ENCODE results near the gene EPB41L5. TPM values are rescaled to one million over a fixed set of nuclear protein-coding genes. Genes with fewer than 3 reads are reported as not detected.

EPB41L5 gene
- total RNA-seq, 1 experiment from 2014 or later: 34.9 TPM

- TF ChIP-seq FOXJ3 (CRISPR knock-in tag; IDR thresholded peaks at IDR 0.05; ENCODE audit: borderline replicate concordance) (no peak), CREM (CRISPR knock-in tag; IDR thresholded peaks at IDR 0.05) (no peak), TCF7 (CRISPR knock-in tag; IDR thresholded peaks at IDR 0.05; ENCODE audit: low read depth) (no peak), ATF6 (CRISPR knock-in tag; IDR thresholded peaks at IDR 0.05) (no peak)
These were observed 212.7 kb downstream of the EPB41L5 start (continued) for GRCh38 chr2:120225549-120226065.

GRCh38 chr2:120226316-120226715 is 213.4 kb downstream of the EPB41L5 start:
- no peak for TF ChIP-seq E2F4 (CRISPR knock-in tag; IDR thresholded peaks at IDR 0.05; ENCODE audit: borderline replicate concordance, low read depth)
- TF ChIP-seq MLX (CRISPR knock-in tag; IDR thresholded peaks at IDR 0.05): no peak
- no peak for TF ChIP-seq GRHL2 (CRISPR knock-in tag; IDR thresholded peaks at IDR 0.05; ENCODE audit: insufficient replicate concordance, severe bottlenecking)
- peaks cover 11% of the 10 kb centered on the region for H3K9me3 Mint-ChIP-seq
- peaks cover 53% of the 10 kb centered on the region for H3K27me3 Mint-ChIP-seq (ENCODE audit: low read depth)
- ATAC-seq (no peak), DNase-seq (ENCODE audit: low spot score) (no peak)
- no peak overlapping the region for H3K27ac Mint-ChIP-seq
- peaks cover 13% of the 10 kb centered on the region for H3K36me3 Mint-ChIP-seq
- ChIA-PET POLR2A (no interaction called here), CTCF (no interaction called here)
- H3K4me3 Mint-ChIP-seq: no peak overlapping the region
- H3K4me1 Mint-ChIP-seq: peaks cover 11% of the 10 kb centered on the region

GRCh38 chr2:120227111-120227991 is 214.5 kb downstream of the EPB41L5 start:
- no peak overlapping the region for H3K27ac Mint-ChIP-seq
- ATAC-seq: no peak
- no peak overlapping the region for H3K4me3 Mint-ChIP-seq
- POLR2A ChIA-PET: interaction anchor here (1.2 kb wide), 1 partner anchor 25 kb away, joined by 3 read pairs; the partner anchor contains the start of gene RALB
- CTCF ChIA-PET: interaction anchor here (0.9 to 1.8 kb wide), 3 partner anchors 21 to 85 kb away, joined by 3 to 8 read pairs (median 3); no protein-coding TSS in a partner anchor
- peaks cover 6% of the 10 kb centered on the region for H3K4me1 Mint-ChIP-seq
- H3K9me3 Mint-ChIP-seq: peaks cover 3% of the 10 kb centered on the region
- DNase-seq (ENCODE audit: low spot score): no peak
- H3K27me3 Mint-ChIP-seq (ENCODE audit: low read depth): peaks cover 42% of the 10 kb centered on the region
- TF ChIP-seq JAZF1 (CRISPR knock-in tag; IDR thresholded peaks at IDR 0.05) (no peak), MAX (CRISPR knock-in tag; IDR thresholded peaks at IDR 0.05) (no peak), ZMAT4 (CRISPR knock-in tag; IDR thresholded peaks at IDR 0.05) (no peak), NFE2L1 (CRISPR knock-in tag; IDR thresholded peaks at IDR 0.05) (no peak), ZBTB43 (CRISPR knock-in tag; IDR thresholded peaks at IDR 0.05) (no peak)
- H3K36me3 Mint-ChIP-seq: peaks cover 3% of the 10 kb centered on the region
